WTC11 (cell line): Measurements from ENCODE around the gene PKP1.

ENCODE experiments used
- FOXJ3 ChIP-seq: sonication (generic); formaldehyde crosslinking; IDR thresholded peaks from 2 replicates; pipeline ENCODE4 v1.9.0; 2021; ENCODE audit warnings: missing genetic modification reagents, mild to moderate bottlenecking, borderline replicate concordance
- FOXK1 ChIP-seq: sonication (generic); formaldehyde crosslinking; IDR thresholded peaks from 2 replicates; pipeline ENCODE4 v1.8.0; 2022; ENCODE audit warnings: mild to moderate bottlenecking, moderate library complexity, missing genetic modification reagents
- GRHL2 ChIP-seq: fragments of 250-450 bp; sonication (Bioruptor Pico); IDR thresholded peaks from 2 replicates; pipeline ENCODE4 v1.8.0; 2022; ENCODE audit warnings: mild to moderate bottlenecking, moderate library complexity; ENCODE audit not compliant: insufficient replicate concordance, severe bottlenecking
- SMAD3 ChIP-seq: sonication (generic); formaldehyde crosslinking; IDR thresholded peaks from 2 replicates; pipeline ENCODE4 v1.8.0; 2022; ENCODE audit warnings: missing genetic modification reagents, mild to moderate bottlenecking, borderline replicate concordance
- TF ChIP-seq, protein P1 (sequence below): fragments of 200-600 bp; IDR thresholded peaks from 2 replicates; pipeline ENCODE4 v1.8.0; 2022; ENCODE audit warnings: antibody characterized with exemption
- TF ChIP-seq, protein P2 (sequence below): sonication (generic); formaldehyde crosslinking; IDR thresholded peaks from 2 replicates; pipeline ENCODE4 v1.8.1; 2023; ENCODE audit warnings: mild to moderate bottlenecking, missing genetic modification reagents, moderate library complexity
- TF ChIP-seq, protein P3 (sequence below): sonication (generic); formaldehyde crosslinking; IDR thresholded peaks from 2 replicates; pipeline ENCODE4 v1.8.1; 2023; ENCODE audit warnings: mild to moderate bottlenecking, moderate library complexity, missing genetic modification reagents

DNA sequence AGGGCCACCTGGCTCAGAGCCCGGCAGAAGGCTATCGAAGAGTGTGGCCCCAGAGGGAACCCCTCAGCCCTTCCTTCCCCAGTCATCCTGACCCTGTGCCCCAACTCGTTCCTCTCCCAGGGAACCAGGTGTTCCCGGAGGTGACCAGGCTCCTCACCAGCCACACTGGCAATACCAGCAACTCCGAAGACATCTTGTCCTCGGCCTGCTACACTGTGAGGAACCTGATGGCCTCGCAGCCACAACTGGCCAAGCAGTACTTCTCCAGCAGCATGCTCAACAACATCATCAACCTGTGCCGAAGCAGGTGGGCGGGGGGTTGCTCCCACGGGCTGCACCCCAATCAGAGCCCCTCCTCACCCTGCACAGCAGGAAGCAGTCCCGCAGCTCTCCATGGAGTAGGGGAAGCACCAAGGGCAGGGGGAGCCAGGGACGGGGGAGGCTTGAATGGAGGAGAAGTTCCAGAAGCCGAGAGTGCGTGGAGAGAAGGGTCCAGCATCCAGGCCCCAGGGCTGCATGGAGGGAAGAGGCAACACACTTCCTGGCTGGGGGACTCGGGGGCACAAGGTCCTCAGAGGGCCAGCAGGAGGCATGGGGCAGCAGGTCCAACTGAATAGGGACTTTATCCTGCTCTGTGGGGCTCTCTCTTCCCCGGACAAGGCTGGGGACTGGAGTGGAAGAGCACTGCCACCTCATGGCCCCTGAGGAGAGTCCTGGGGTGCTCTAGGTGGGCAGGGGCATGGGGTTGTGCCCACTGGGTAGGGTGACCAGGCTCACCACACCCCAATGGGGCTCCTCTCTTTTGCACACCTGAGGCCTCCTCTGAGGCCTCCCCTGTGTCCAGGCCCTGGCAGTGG is 41.7 kb downstream of the PKP1 start:
- TF ChIP-seq, protein P1, sequence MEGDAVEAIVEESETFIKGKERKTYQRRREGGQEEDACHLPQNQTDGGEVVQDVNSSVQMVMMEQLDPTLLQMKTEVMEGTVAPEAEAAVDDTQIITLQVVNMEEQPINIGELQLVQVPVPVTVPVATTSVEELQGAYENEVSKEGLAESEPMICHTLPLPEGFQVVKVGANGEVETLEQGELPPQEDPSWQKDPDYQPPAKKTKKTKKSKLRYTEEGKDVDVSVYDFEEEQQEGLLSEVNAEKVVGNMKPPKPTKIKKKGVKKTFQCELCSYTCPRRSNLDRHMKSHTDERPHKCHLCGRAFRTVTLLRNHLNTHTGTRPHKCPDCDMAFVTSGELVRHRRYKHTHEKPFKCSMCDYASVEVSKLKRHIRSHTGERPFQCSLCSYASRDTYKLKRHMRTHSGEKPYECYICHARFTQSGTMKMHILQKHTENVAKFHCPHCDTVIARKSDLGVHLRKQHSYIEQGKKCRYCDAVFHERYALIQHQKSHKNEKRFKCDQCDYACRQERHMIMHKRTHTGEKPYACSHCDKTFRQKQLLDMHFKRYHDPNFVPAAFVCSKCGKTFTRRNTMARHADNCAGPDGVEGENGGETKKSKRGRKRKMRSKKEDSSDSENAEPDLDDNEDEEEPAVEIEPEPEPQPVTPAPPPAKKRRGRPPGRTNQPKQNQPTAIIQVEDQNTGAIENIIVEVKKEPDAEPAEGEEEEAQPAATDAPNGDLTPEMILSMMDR, result no peak
- TF ChIP-seq, protein P2, sequence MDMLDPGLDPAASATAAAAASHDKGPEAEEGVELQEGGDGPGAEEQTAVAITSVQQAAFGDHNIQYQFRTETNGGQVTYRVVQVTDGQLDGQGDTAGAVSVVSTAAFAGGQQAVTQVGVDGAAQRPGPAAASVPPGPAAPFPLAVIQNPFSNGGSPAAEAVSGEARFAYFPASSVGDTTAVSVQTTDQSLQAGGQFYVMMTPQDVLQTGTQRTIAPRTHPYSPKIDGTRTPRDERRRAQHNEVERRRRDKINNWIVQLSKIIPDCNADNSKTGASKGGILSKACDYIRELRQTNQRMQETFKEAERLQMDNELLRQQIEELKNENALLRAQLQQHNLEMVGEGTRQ (CRISPR knock-in tag), result no peak
- TF ChIP-seq, protein P3, sequence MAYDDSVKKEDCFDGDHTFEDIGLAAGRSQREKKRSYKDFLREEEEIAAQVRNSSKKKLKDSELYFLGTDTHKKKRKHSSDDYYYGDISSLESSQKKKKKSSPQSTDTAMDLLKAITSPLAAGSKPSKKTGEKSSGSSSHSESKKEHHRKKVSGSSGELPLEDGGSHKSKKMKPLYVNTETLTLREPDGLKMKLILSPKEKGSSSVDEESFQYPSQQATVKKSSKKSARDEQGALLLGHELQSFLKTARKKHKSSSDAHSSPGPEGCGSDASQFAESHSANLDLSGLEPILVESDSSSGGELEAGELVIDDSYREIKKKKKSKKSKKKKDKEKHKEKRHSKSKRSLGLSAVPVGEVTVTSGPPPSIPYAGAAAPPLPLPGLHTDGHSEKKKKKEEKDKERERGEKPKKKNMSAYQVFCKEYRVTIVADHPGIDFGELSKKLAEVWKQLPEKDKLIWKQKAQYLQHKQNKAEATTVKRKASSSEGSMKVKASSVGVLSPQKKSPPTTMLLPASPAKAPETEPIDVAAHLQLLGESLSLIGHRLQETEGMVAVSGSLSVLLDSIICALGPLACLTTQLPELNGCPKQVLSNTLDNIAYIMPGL, result no peak
- TF ChIP-seq FOXJ3 (CRISPR knock-in tag) (no peak), FOXK1 (CRISPR knock-in tag) (no peak), SMAD3 (no peak), GRHL2 (no peak)
